Thoracic aorta (tissue), 2 donors: ENCODE measurements around the gene UGT2A3. TPM values are rescaled to one million over a fixed set of nuclear protein-coding genes. Genes with fewer than 3 reads are reported as not detected.
"Not testable (repeated sequence)": the region's sequence is repeated elsewhere in the genome, so short reads cannot be mapped to it uniquely, and the experiment has no call there.

Experiments used
- ATAC-seq: fragments of 150-250 bp; one replicate; pipeline ENCODE4 v1.8.0; 2017; ENCODE audit warnings: low read depth; ENCODE audit not compliant: insufficient number of reproducible peaks, low FRiP score
- DNase-seq: peaks from one replicate; pipeline ENCODE4 v3.0.0-alpha.2; 2020; ENCODE audit warnings: low spot score
- H3K27ac ChIP-seq, 2 donors: fragments of 200-600 bp; sonication (generic); 1 replicate in 1 of 2; 2 replicates in 1 of 2; pipeline ENCODE4 v1.5.1; 2016; ENCODE audit warnings: mild to moderate bottlenecking in 2 of 2, moderate library complexity in 2 of 2
- H3K27me3 ChIP-seq: fragments of 200-600 bp; sonication (generic); replicated peaks from 2 replicates; pipeline ENCODE4 v1.6.0; 2016; ENCODE audit warnings: mild to moderate bottlenecking; ENCODE audit not compliant: insufficient read depth
- H3K36me3 ChIP-seq: fragments of 200-600 bp; sonication (generic); one replicate; pipeline ENCODE4 v1.5.1; 2016
- H3K4me1 ChIP-seq, 2 donors: fragments of 200-600 bp; sonication (generic); 1 replicate in 1 of 2; 2 replicates in 1 of 2; pipeline versions ENCODE4 v1.5.1 to v1.6.0; 2016; ENCODE audit warnings: low read depth in 2 of 2, mild to moderate bottlenecking in 1 of 2; ENCODE audit not compliant: control insufficient read depth in 1 of 2
- H3K4me3 ChIP-seq: fragments of 200-600 bp; sonication (generic); 2 replicates; pipeline ENCODE4 v1.5.1; 2016; ENCODE audit warnings: mild to moderate bottlenecking
- H3K9me3 ChIP-seq: fragments of 200-600 bp; sonication (generic); 2 replicates; pipeline ENCODE4 v1.5.1; 2016
- CTCF ChIP-seq: fragments of 200-600 bp; sonication (generic); IDR thresholded peaks from one replicate; pipeline ENCODE4 v1.5.1; 2019; ENCODE audit warnings: antibody characterized with exemption
- total RNA-seq, 2 donors: library from RNA; depleted of rRNA; stranded (reverse); fragments of >200 nt; gene quantifications; one replicate each; pipeline versions ENCODE4 v1.1.0 to v1.2.3, GENCODE V29; 2016

UGT2A3 gene
- total RNA-seq, 2 donors from 2014 or later: not detected

GRCh38 chr4:68984947-68985346 lies 33.3 kb upstream of the UGT2A3 start:
- ATAC-seq: no peak

GRCh38 chr4:68963374-68963773 lies 11.8 kb upstream of the UGT2A3 start:
- no peak for TF ChIP-seq CTCF
- H3K4me3 ChIP-seq: no peak overlapping the region
- no peaks in the 10 kb centered on the region for H3K27me3 ChIP-seq
- DNase-seq (no peak), ATAC-seq (no peak)
- no peak overlapping the region for H3K27ac ChIP-seq
- H3K4me1 ChIP-seq: no peaks in the 10 kb centered on the region
- H3K36me3 ChIP-seq: no peaks in the 10 kb centered on the region
- H3K9me3 ChIP-seq: no peaks in the 10 kb centered on the region

More at GRCh38 chr4:68984947-68985346, 33.3 kb upstream of the UGT2A3 start:
- Histone ChIP-seq H3K27me3 (no peaks in the 10 kb centered on the region), H3K36me3 (no peaks in the 10 kb centered on the region), H3K4me1 (no peaks in the 10 kb centered on the region), H3K4me3 (no peak overlapping the region), H3K9me3 (no peaks in the 10 kb centered on the region), H3K27ac (no peak overlapping the region)
- no peak for DNase-seq
- TF ChIP-seq CTCF: no peak

- ATAC-seq: no peak
These were observed 11.3 kb upstream of the UGT2A3 start for GRCh38 chr4:68962868-68963267.

GRCh38 chr4:68960294-68961163 lies 8.9 kb upstream of the UGT2A3 start:
- no peaks in the 10 kb centered on the region for H3K9me3 ChIP-seq
- no peaks in the 10 kb centered on the region for H3K36me3 ChIP-seq
- no peak overlapping the region for H3K27ac ChIP-seq
- DNase-seq (no peak), ATAC-seq (no peak)
- H3K4me1 ChIP-seq: no peaks in the 10 kb centered on the region
- H3K4me3 ChIP-seq: no peak overlapping the region
- TF ChIP-seq CTCF: no peak
- no peaks in the 10 kb centered on the region for H3K27me3 ChIP-seq

More at GRCh38 chr4:68962868-68963267, 11.3 kb upstream of the UGT2A3 start:
- Histone ChIP-seq H3K27me3 (no peaks in the 10 kb centered on the region), H3K4me1 (no peaks in the 10 kb centered on the region), H3K4me3 (no peak overlapping the region), H3K27ac (no peak overlapping the region), H3K36me3 (no peaks in the 10 kb centered on the region), H3K9me3 (no peaks in the 10 kb centered on the region)
- no peak for TF ChIP-seq CTCF
- no peak for DNase-seq

- not testable (repeated sequence) for H3K36me3 ChIP-seq, H3K9me3 ChIP-seq, DNase-seq, H3K4me3 ChIP-seq, H3K27me3 ChIP-seq, H3K27ac ChIP-seq, H3K4me1 ChIP-seq, ATAC-seq
These were observed 7.5 kb upstream of the UGT2A3 start for GRCh38 chr4:68959085-68959484.
